OCI-LY1 (cell line): ENCODE results near the gene CCER1.

Experiments
- CTCF ChIP-seq: fragments of 200-600 bp; sonication (generic), shearing (Covaris generic); IDR thresholded peaks from 2 replicates; pipeline ENCODE4 v1.5.1; 2017; ENCODE audit warnings: mild to moderate bottlenecking, antibody characterized with exemption, low read length, moderate library complexity, mixed read lengths
- EZH2 ChIP-seq: fragments of 200-600 bp; sonication (generic), shearing (Covaris generic); IDR thresholded peaks from 2 replicates; pipeline ENCODE4 v1.8.0; 2017; ENCODE audit warnings: borderline replicate concordance, mixed run types, mild to moderate bottlenecking, antibody characterized with exemption, low read length, moderate library complexity, mixed read lengths

GRCh38 chr12:90958347-90958746 is 3.4 kb upstream of the CCER1 start:
- TF ChIP-seq CTCF, result no peak
- TF ChIP-seq EZH2, result no peak
